Stomach (tissue), 9 donors: Measurements from ENCODE around the gene KCNQ1. TPM values are rescaled to one million over a fixed set of nuclear protein-coding genes. Genes with fewer than 3 reads are reported as not detected.

Source experiments
- DNase-seq, 2 donors: peaks; one replicate each; pipeline versions ENCODE4 v3.0.0 to v3.0.0-alpha.2; 2013 to 2019
- H3K27ac ChIP-seq, 5 donors: fragments of 200-600 bp in 4 of 5; sonication (generic) in 4 of 5; one replicate each; pipeline ENCODE4 v1.5.1; 2013 to 2019; ENCODE audit warnings: mild to moderate bottlenecking in 1 of 5, moderate library complexity in 1 of 5
- H3K27me3 ChIP-seq, 3 donors: fragments of 200-600 bp; sonication (generic); one replicate each; pipeline ENCODE4 v1.5.1; 2017 to 2019; ENCODE audit warnings: mixed run types in 1 of 3
- H3K36me3 ChIP-seq, 4 donors: fragments of 200-600 bp; sonication (generic); 1 replicate in 3 of 4; 2 replicates in 1 of 4; pipeline ENCODE4 v1.5.1; 2016 to 2019
- H3K4me1 ChIP-seq, 4 donors: fragments of 200-600 bp; sonication (generic); one replicate each; pipeline ENCODE4 v1.5.1; 2016 to 2019
- H3K4me3 ChIP-seq, 4 donors: fragments of 200-600 bp; sonication (generic) in 3 of 4; one replicate each; pipeline ENCODE4 v1.5.1; 2016 to 2019; ENCODE audit warnings: mild to moderate bottlenecking in 1 of 4
- H3K9me3 ChIP-seq, 4 donors: fragments of 200-600 bp; sonication (generic); one replicate each; pipeline ENCODE4 v1.5.1; 2016 to 2019
- CTCF ChIP-seq, 7 experiments: fragments of 450-650 bp in 4 of 7; fragments of 200-600 bp in 3 of 7; sonication (generic) in 3 of 7; IDR thresholded peaks; one replicate each; pipeline ENCODE4 v1.5.1; 2016 to 2019; ENCODE audit warnings: antibody characterized with exemption in 7 of 7, control low read depth in 2 of 7, mild to moderate bottlenecking in 1 of 7
- EP300 ChIP-seq: sonication (generic); formaldehyde crosslinking; IDR thresholded peaks from one replicate; pipeline ENCODE4 v1.6.1; 2017; ENCODE audit warnings: antibody characterized with exemption
- POLR2A ChIP-seq, 4 donors: fragments of 450-650 bp; IDR thresholded peaks; one replicate each; pipeline ENCODE4 v1.6.1; 2016; ENCODE audit warnings: antibody characterized with exemption in 4 of 4, control low read depth in 2 of 4, mild to moderate bottlenecking in 1 of 4, moderate library complexity in 1 of 4
- POLR2AphosphoS5 ChIP-seq, 3 donors: sonication (generic); formaldehyde crosslinking; IDR thresholded peaks; one replicate each; pipeline ENCODE4 v1.6.1; 2016; ENCODE audit warnings: antibody characterized with exemption in 3 of 3
- WGBS, 5 donors: extraction: QIAGEN DNeasy Blood & Tissue Kit in 3 of 5; methylation state at CpG; one replicate each; pipeline versions ENCODE4 v1.1.5 to v1.1.7; 2013 to 2018; 5-methylcytosine and 5-hydroxymethylcytosine counted together
- intact Hi-C: fragments of 100-400 bp; cut with DNase I; formaldehyde crosslinking; loops from one replicate; pipeline ENCODE4 v1.15.1; 2023; ENCODE audit warnings: low total_unique reads
- polyA plus RNA-seq, 3 donors: library from polyadenylated mRNA; stranded (reverse); fragments of 200-250 nt; gene quantifications; one replicate each; pipeline ENCODE4 v1.2.3, GENCODE V29; 2013
- total RNA-seq, 5 donors: library from RNA; depleted of rRNA; stranded (reverse); fragments of >200 nt; gene quantifications; one replicate each; pipeline versions ENCODE4 v1.1.0 to v1.2.3, GENCODE V29; 2014 to 2016
- donor health status: healthy with polysubstance abuse.
- donor health status: Bipolar disorder and iron deficiency.
- donor health status: healthy.

The KCNQ1 gene
- total and polyA plus RNA-seq, 8 donors = 12.1 to 155 (median 49.0) TPM

GRCh38 chr11:2592559-2593392 lies 148.0 kb downstream of the KCNQ1 start:
- Histone ChIP-seq H3K4me1 (no peaks in the 10 kb centered on the region), H3K27ac (no peak overlapping the region), H3K4me3 (no peak overlapping the region), H3K9me3 (peaks cover 0 to 7% (median 2%) of the 10 kb centered on the region in 4 donors), H3K27me3 (no peaks in the 10 kb centered on the region), H3K36me3 (peaks cover 0 to 69% (median 54%) of the 10 kb centered on the region in 4 donors)
- intact Hi-C loops = no loop called here
- 95 to 98% (median 96%) methylated on average over 11 to 16 of the region's 16 CpGs for WGBS, 5 donors
- no peak for DNase-seq
- TF ChIP-seq CTCF (IDR thresholded peaks at IDR 0.05) (no peak), POLR2A (IDR thresholded peaks at IDR 0.05) (no peak), EP300 (no peak), POLR2AphosphoS5 (IDR thresholded peaks at IDR 0.05) (no peak)

GRCh38 chr11:2593393-2593950 lies 148.7 kb downstream of the KCNQ1 start:
- intact Hi-C loops = no loop called here

GRCh38 chr11:2594267-2594666 lies 149.5 kb downstream of the KCNQ1 start:
- H3K9me3 ChIP-seq = peaks cover 0 to 18% (median 2%) of the 10 kb centered on the region in 4 donors
- DNase-seq = no peak
- WGBS, 5 donors = 90 to 100% (median 98%) methylated on average over 1 of the region's 1 CpG
- H3K4me3 ChIP-seq = no peak overlapping the region
- TF ChIP-seq EP300 (no peak), POLR2A (IDR thresholded peaks at IDR 0.05) (no peak), POLR2AphosphoS5 (IDR thresholded peaks at IDR 0.05) (no peak), CTCF (IDR thresholded peaks at IDR 0.05) (no peak)
- no peaks in the 10 kb centered on the region for H3K4me1 ChIP-seq
- peaks cover 0 to 55% (median 44%) of the 10 kb centered on the region in 4 donors for H3K36me3 ChIP-seq
- intact Hi-C loops = no loop called here
- no peaks in the 10 kb centered on the region for H3K27me3 ChIP-seq
- no peak overlapping the region for H3K27ac ChIP-seq

More at GRCh38 chr11:2593393-2593950, 148.7 kb downstream of the KCNQ1 start:
- DNase-seq = no peak
- peaks cover 0 to 14% (median 2%) of the 10 kb centered on the region in 4 donors for H3K9me3 ChIP-seq
- H3K27ac ChIP-seq = no peak overlapping the region
- H3K4me1 ChIP-seq = no peaks in the 10 kb centered on the region
- no peaks in the 10 kb centered on the region for H3K27me3 ChIP-seq
- no peak for TF ChIP-seq POLR2AphosphoS5 (IDR thresholded peaks at IDR 0.05)
- no peak for TF ChIP-seq POLR2A (IDR thresholded peaks at IDR 0.05)
- no peak for TF ChIP-seq CTCF (IDR thresholded peaks at IDR 0.05)
- TF ChIP-seq EP300 = no peak
- H3K36me3 ChIP-seq = peaks cover 0 to 62% (median 50%) of the 10 kb centered on the region in 4 donors
- WGBS, 5 donors = 89 to 97% (median 92%) methylated on average over 14 to 15 of the region's 15 CpGs
- no peak overlapping the region for H3K4me3 ChIP-seq

- Histone ChIP-seq H3K36me3 (peaks cover 0 to 45% (median 35%) of the 10 kb centered on the region in 4 donors), H3K4me3 (no peak overlapping the region), H3K27ac (no peak overlapping the region), H3K4me1 (no peaks in the 10 kb centered on the region), H3K27me3 (no peaks in the 10 kb centered on the region), H3K9me3 (peaks cover 0 to 18% (median 2%) of the 10 kb centered on the region in 4 donors)
- TF ChIP-seq POLR2AphosphoS5 (IDR thresholded peaks at IDR 0.05) (no peak), POLR2A (IDR thresholded peaks at IDR 0.05) (no peak), CTCF (IDR thresholded peaks at IDR 0.05) (no peak), EP300 (no peak)
- 87 to 96% (median 94%) methylated on average over 3 of the region's 3 CpGs for WGBS, 5 donors
- intact Hi-C loops = no loop called here
- no peak for DNase-seq
Observed at GRCh38 chr11:2595204-2595603, 150.4 kb downstream of the KCNQ1 start.
